HepG2 (cell line): ENCODE results near the gene RABGAP1. TPM values are rescaled to one million over a fixed set of nuclear protein-coding genes. Genes with fewer than 3 reads are reported as not detected.

Experiments
- ADNP ChIP-seq: sonication (generic); formaldehyde crosslinking; IDR thresholded peaks from 2 replicates; pipeline ENCODE4 v1.4.0; 2020; ENCODE audit warnings: missing genetic modification reagents
- ATF3 ChIP-seq: sonication (generic); formaldehyde crosslinking; IDR thresholded peaks from 2 replicates; pipeline ENCODE4 v1.4.0; 2020; ENCODE audit warnings: missing genetic modification reagents
- CHCHD3 ChIP-seq: sonication (generic); formaldehyde crosslinking; IDR thresholded peaks from 2 replicates; pipeline ENCODE4 v1.8.0; 2022; ENCODE audit warnings: mild to moderate bottlenecking, missing genetic modification reagents, moderate library complexity
- FOXP1 ChIP-seq, 2 experiments: fragments of 450-650 bp in 1 of 2; IDR thresholded peaks; 2 replicates each; pipeline ENCODE4 v1.6.1; 2017 to 2018; ENCODE audit warnings: antibody characterized with exemption in 1 of 2
- HNF1B ChIP-seq: sonication (generic); formaldehyde crosslinking; IDR thresholded peaks from 2 replicates; pipeline ENCODE4 v1.5.1; 2020; ENCODE audit warnings: mild to moderate bottlenecking, moderate library complexity, missing genetic modification reagents
- KDM1A ChIP-seq: IDR thresholded peaks from 2 replicates; pipeline ENCODE4 v1.6.1; 2016; ENCODE audit warnings: missing compliant biosample characterization
- KLF12 ChIP-seq: sonication (generic); formaldehyde crosslinking; IDR thresholded peaks from 2 replicates; pipeline ENCODE4 v1.4.0; 2020; ENCODE audit warnings: missing genetic modification reagents, borderline replicate concordance
- MYC ChIP-seq: sonication (generic); formaldehyde crosslinking; IDR thresholded peaks from 2 replicates; pipeline ENCODE4 v1.9.0; 2021; ENCODE audit warnings: missing genetic modification reagents, borderline replicate concordance
- REST ChIP-seq, 2 experiments: IDR thresholded peaks; 2 replicates each; pipeline ENCODE4 v1.6.1; 2011 to 2012; ENCODE audit warnings: low read length in 2 of 2, borderline replicate concordance in 1 of 2, low read depth in 1 of 2, mild to moderate bottlenecking in 1 of 2, moderate library complexity in 1 of 2
- RNF219 ChIP-seq: sonication (generic); formaldehyde crosslinking; IDR thresholded peaks from 2 replicates; pipeline ENCODE4 v1.5.0; 2020; ENCODE audit warnings: mild to moderate bottlenecking, missing genetic modification reagents
- SMAD3 ChIP-seq: sonication (generic); formaldehyde crosslinking; IDR thresholded peaks from 2 replicates; pipeline ENCODE4 v1.4.0; 2020; ENCODE audit warnings: missing genetic modification reagents
- U2AF1 ChIP-seq: fragments of 200-400 bp; formaldehyde crosslinking; optimal IDR thresholded peaks from 2 replicates; pipeline ENCODE3; 2017; ENCODE audit warnings: mild to moderate bottlenecking, low read depth, low read length
- ZFP41 ChIP-seq: sonication (generic); formaldehyde crosslinking; IDR thresholded peaks from 2 replicates; pipeline ENCODE4 v1.4.0; 2020; ENCODE audit warnings: mild to moderate bottlenecking, missing genetic modification reagents, borderline replicate concordance
- ZMYM3 ChIP-seq: sonication (generic); formaldehyde crosslinking; IDR thresholded peaks from 2 replicates; pipeline ENCODE4 v1.5.1; 2020; ENCODE audit warnings: mild to moderate bottlenecking, missing genetic modification reagents
- ZNF326 ChIP-seq: sonication (generic); formaldehyde crosslinking; IDR thresholded peaks from 2 replicates; pipeline ENCODE4 v1.4.0; 2020; ENCODE audit warnings: missing genetic modification reagents, borderline replicate concordance
- ZNF329 ChIP-seq: sonication (generic); formaldehyde crosslinking; IDR thresholded peaks from 2 replicates; pipeline ENCODE4 v1.9.0; 2021; ENCODE audit warnings: low read depth, mild to moderate bottlenecking, missing genetic modification reagents
- ZNF33A ChIP-seq: sonication (generic); formaldehyde crosslinking; IDR thresholded peaks from 2 replicates; pipeline ENCODE4 v1.5.1; 2020; ENCODE audit warnings: missing genetic modification reagents, mild to moderate bottlenecking, moderate library complexity, borderline replicate concordance
- ZNF788 ChIP-seq: sonication (generic); formaldehyde crosslinking; IDR thresholded peaks from 2 replicates; pipeline ENCODE4 v1.5.0; 2020; ENCODE audit warnings: mild to moderate bottlenecking, missing genetic modification reagents, borderline replicate concordance
- ZSCAN12 ChIP-seq: sonication (generic); formaldehyde crosslinking; IDR thresholded peaks from 2 replicates; pipeline ENCODE4 v1.9.0; 2021; ENCODE audit warnings: mild to moderate bottlenecking, missing genetic modification reagents
- polyA plus RNA-seq, 8 experiments: library from polyadenylated mRNA; depleted of rRNA in 3 of 8; stranded (reverse) in 7 of 8; unstranded in 1 of 8; fragments of >200 nt; fragmentation: Illumina TruSeq in 4 of 8; extraction: Trizol in 4 of 8; gene quantifications; 2 replicates each; pipeline versions ENCODE4 v1.2.1 to v1.2.3, GENCODE V29; 2011 to 2016; ENCODE audit warnings: low read depth in 4 of 8, missing spikeins in 1 of 8, mixed read lengths in 1 of 8; ENCODE audit not compliant: insufficient read depth in 1 of 8
- total RNA-seq, 5 experiments: library from RNA; depleted of rRNA; stranded (reverse); fragments of >200 nt; fragmentation: Illumina TruSeq; extraction: Trizol; gene quantifications; 2 replicates each; pipeline ENCODE4 v1.2.3, GENCODE V29; 2016; ENCODE audit warnings: low read depth in 1 of 5

RABGAP1 gene
- total and polyA plus RNA-seq, 2 of the 13 experiments (the other 11 are each of a cell fraction or from before 2014, with no cell fraction given): 19.1 to 19.3 TPM

GRCh38 chr9:122941582-122942234 lies 888 bp downstream of the RABGAP1 start (continued):
- peak; percentile 9 to 80 for TF ChIP-seq REST (IDR thresholded peaks at IDR 0.05; ENCODE audit: borderline replicate concordance in 1 of 2, low read depth in 1 of 2, low read length in 2 of 2)
- TF ChIP-seq ZNF329 (CRISPR knock-in tag): no peak
- TF ChIP-seq U2AF1: no peak
- no peak for TF ChIP-seq ATF3 (CRISPR knock-in tag)
- no peak for TF ChIP-seq ZNF788 (CRISPR knock-in tag)
- no peak for TF ChIP-seq FOXP1 (IDR thresholded peaks at IDR 0.05)
- TF ChIP-seq FOXP1 (CRISPR knock-in tag; IDR thresholded peaks at IDR 0.05): no peak
- TF ChIP-seq SMAD3: 0 out of 2 replicates have a peak, but pooled peaks have one; percentile 21
- TF ChIP-seq ZNF326: no peak
- TF ChIP-seq ZSCAN12 (CRISPR knock-in tag): no peak
- TF ChIP-seq KDM1A (CRISPR knock-in tag): no peak
- peak; percentile 37; the same call in 1 of the 2 replicates for TF ChIP-seq HNF1B (CRISPR knock-in tag)
- TF ChIP-seq KLF12 (CRISPR knock-in tag): no peak
- TF ChIP-seq ZMYM3 (CRISPR knock-in tag): no peak
- TF ChIP-seq CHCHD3: no peak
- TF ChIP-seq RNF219 (CRISPR knock-in tag): no peak
- no peak for TF ChIP-seq ADNP
- TF ChIP-seq ZNF33A: peak; percentile 81; the same call in 1 of the 2 replicates
- no peak for TF ChIP-seq ZFP41 (CRISPR knock-in tag)
- TF ChIP-seq MYC (CRISPR knock-in tag): no peak
